ENCODE results near the gene MRPS6. TPM values are rescaled to one million over a fixed set of nuclear protein-coding genes. Genes with fewer than 3 reads are reported as not detected.

Gene MRPS6
- total and polyA plus RNA-seq, 2 of the 13 experiments (the other 11 are each of a cell fraction or from before 2014, with no cell fraction given): 14.2 to 26.9 TPM

DNA sequence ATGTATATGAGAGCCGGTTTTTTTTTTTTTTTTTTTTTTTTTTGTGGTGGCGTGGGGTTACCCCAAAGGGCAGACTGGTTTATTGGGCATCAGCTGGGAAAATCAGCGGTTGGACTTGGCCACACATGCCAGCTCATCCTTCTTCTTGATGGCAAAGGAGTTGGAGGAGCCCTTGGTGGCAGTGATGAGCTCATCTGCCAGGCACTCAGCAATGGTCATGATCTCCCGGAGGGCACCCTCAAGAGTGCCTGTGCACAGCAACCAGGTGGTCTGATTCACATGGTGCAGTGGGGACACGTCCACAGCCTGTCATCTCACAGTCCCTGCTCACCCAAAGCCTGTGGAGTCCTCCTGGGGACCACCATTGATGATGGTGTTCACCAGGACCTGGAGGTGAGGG lies 62.0 kb downstream of the MRPS6 start:
- no peak for ATAC-seq
- peaks cover 4% of the 10 kb centered on the region for H3K79me2 ChIP-seq (ENCODE audit: insufficient read depth, low read length)

More for the DNA sequence above, 62.0 kb downstream of the MRPS6 start:
- 99% methylated on average over 5 of the region's 5 CpGs for WGBS (ENCODE audit: low lambda C conversion rate)
- Histone ChIP-seq H3K4me1 (ENCODE audit: insufficient read depth, low read length) (peaks cover 13% of the 10 kb centered on the region), H3K9me3 (ENCODE audit: low read length) (no peaks in the 10 kb centered on the region), H2AFZ (ENCODE audit: low read length) (no peak overlapping the region), H4K20me1 (ENCODE audit: insufficient read depth, low read length) (no peaks in the 10 kb centered on the region), H3K27me3 (ENCODE audit: control insufficient read depth in 1 of 2, insufficient read depth in 2 of 2, low read length in 2 of 2) (no peaks in the 10 kb centered on the region), H3K4me2 (ENCODE audit: low read depth, low read length) (no peak overlapping the region), H3K9ac (ENCODE audit: insufficient read depth, low read depth, low read length) (no peak overlapping the region), H3K4me3 (replicated peaks in 1 of 3; ENCODE audit: insufficient read depth in 1 of 3, low read depth in 2 of 3, low read length in 3 of 3) (no peak overlapping the region), H3K36me3 (replicated peaks in 1 of 2; ENCODE audit: control insufficient read depth in 1 of 2, insufficient read depth in 2 of 2, low read length in 2 of 2) (peaks cover 0 to 4% of the 10 kb centered on the region in 2 experiments; a peak in 3 of 5 replicates), H3K27ac (ENCODE audit: extremely low read length, insufficient read depth, low read length) (no peak overlapping the region)
- intact Hi-C loops (cut with micrococcal nuclease; ENCODE audit: unreplicated experiment) (no loop called here), in situ Hi-C loops (cut with HindIII; ENCODE audit: extremely low pct_ligation_motif_present, low pct_unique_long_range_greater_than_20kb) (no loop called here)
- DNase-seq (ENCODE audit: low spot score) (no peak), FAIRE-seq (no peak)
- CTCF ChIA-PET (ENCODE audit: low intra/inter-chr PET ratio, low total read pairs): no interaction called here
- POLR2A ChIA-PET: no interaction called here
- TF ChIP-seq ZNF44 (CRISPR knock-in tag; IDR thresholded peaks at IDR 0.05) (no peak), REL (CRISPR knock-in tag; conservative IDR thresholded peaks at IDR 0.05) (no peak), DR1 (CRISPR knock-in tag; IDR thresholded peaks at IDR 0.05) (no peak), SP5 (CRISPR knock-in tag; IDR thresholded peaks at IDR 0.05; ENCODE audit: borderline replicate concordance, low read depth) (no peak), BHLHE40 (IDR thresholded peaks at IDR 0.05; ENCODE audit: low read length) (no peak), ZMYM3 (CRISPR knock-in tag; IDR thresholded peaks at IDR 0.05) (no peak), ARHGAP35 (CRISPR knock-in tag; IDR thresholded peaks at IDR 0.05; ENCODE audit: borderline replicate concordance) (no peak)
- TF ChIP-seq, protein P1, sequence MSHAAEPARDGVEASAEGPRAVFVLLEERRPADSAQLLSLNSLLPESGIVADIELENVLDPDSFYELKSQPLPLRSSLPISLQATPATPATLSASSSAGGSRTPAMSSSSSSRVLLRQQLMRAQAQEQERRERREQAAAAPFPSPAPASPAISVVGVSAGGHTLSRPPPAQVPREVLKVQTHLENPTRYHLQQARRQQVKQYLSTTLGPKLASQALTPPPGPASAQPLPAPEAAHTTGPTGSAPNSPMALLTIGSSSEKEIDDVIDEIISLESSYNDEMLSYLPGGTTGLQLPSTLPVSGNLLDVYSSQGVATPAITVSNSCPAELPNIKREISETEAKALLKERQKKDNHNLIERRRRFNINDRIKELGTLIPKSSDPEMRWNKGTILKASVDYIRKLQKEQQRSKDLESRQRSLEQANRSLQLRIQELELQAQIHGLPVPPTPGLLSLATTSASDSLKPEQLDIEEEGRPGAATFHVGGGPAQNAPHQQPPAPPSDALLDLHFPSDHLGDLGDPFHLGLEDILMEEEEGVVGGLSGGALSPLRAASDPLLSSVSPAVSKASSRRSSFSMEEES (CRISPR knock-in tag; IDR thresholded peaks at IDR 0.05): no peak
- TF ChIP-seq, protein P2, sequence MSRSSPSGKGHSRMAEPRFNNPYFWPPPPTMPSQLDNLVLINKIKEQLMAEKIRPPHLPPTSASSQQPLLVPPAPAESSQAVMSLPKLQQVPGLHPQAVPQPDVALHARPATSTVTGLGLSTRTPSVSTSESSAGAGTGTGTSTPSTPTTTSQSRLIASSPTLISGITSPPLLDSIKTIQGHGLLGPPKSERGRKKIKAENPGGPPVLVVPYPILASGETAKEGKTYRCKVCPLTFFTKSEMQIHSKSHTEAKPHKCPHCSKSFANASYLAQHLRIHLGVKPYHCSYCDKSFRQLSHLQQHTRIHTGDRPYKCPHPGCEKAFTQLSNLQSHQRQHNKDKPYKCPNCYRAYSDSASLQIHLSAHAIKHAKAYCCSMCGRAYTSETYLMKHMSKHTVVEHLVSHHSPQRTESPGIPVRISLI (CRISPR knock-in tag; IDR thresholded peaks at IDR 0.05; ENCODE audit: borderline replicate concordance): no peak
- no TSS peak for BruUV-seq (replicated peaks)

Measured in HepG2 (cell line).